Activated T-helper 1 cell treated with anti-CD3 and anti-CD28 coated beads, Interleukin-12 subunit alpha, Interleukin-12 subunit beta, Interleukin-2, Interleukin-4 antibody, amounts not matched to agents 30 ng/mL and 10 ng/mL and 1 ng/mL, durations not matched to agents 14 hours and 24 hours and 36 hours (primary cell): Measurements from ENCODE around the gene FAM107A. TPM values are rescaled to one million over a fixed set of nuclear protein-coding genes. Genes with fewer than 3 reads are reported as not detected.

Experiments used
- DNase-seq: peaks from one replicate; pipeline ENCODE4 v3.0.0; 2021; ENCODE audit warnings: low spot score
- H3K27ac Mint-ChIP-seq: one replicate; pipeline ENCODE4 v1.8.0; 2021; ENCODE audit warnings: mild to moderate bottlenecking, mixed read lengths
- H3K27me3 Mint-ChIP-seq: one replicate; pipeline ENCODE4 v1.8.0; 2022; ENCODE audit warnings: mild to moderate bottlenecking, moderate library complexity, mixed read lengths; ENCODE audit not compliant: insufficient read depth
- H3K36me3 Mint-ChIP-seq: one replicate; pipeline ENCODE4 v1.8.0; 2021; ENCODE audit warnings: low read depth, mixed read lengths
- H3K4me1 Mint-ChIP-seq: one replicate; pipeline ENCODE4 v1.8.0; 2021; ENCODE audit warnings: low read depth, mixed read lengths
- H3K4me3 Mint-ChIP-seq: one replicate; pipeline ENCODE4 v1.8.0; 2021; ENCODE audit warnings: mild to moderate bottlenecking, moderate library complexity, mixed read lengths
- H3K9me3 Mint-ChIP-seq: one replicate; pipeline ENCODE4 v1.8.0; 2021; ENCODE audit warnings: mixed read lengths
- intact Hi-C: fragments of 100-400 bp; cut with micrococcal nuclease; formaldehyde crosslinking; loops from one replicate; pipeline ENCODE4 v1.15.1; 2024
- total RNA-seq: library from RNA; stranded (reverse); gene quantifications from 2 replicates; pipeline ENCODE4 v1.2.3, GENCODE V29; 2022

The FAM107A gene
- total RNA-seq, 1 donor from 2014 or later: not detected

DNA sequence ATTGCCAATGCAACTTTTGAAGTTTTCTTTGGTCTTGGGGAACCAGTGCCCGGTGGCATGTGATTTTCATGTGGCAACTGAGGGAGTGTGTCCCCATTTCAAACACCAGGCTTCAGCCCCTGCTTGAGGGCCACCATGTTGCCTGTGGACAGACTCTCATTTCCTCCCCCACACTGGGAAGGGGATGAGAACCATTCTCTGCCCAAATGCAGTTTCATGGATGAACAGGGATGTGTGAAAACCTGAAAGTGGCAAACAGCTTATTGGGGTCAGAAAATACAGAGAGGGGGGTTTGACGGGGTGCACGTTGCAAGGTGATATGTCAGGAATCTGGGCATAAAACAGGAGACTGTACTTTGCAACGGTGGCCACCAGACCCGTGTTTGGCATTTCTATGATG lies 6.3 kb downstream of the FAM107A start:
- Mint-ChIP-seq H3K27me3 (peaks cover 9% of the 10 kb centered on the region), H3K4me3 (no peak overlapping the region), H3K27ac (no peak overlapping the region), H3K4me1 (no peaks in the 10 kb centered on the region), H3K9me3 (no peaks in the 10 kb centered on the region), H3K36me3 (no peaks in the 10 kb centered on the region)
- intact Hi-C loops: no loop called here
- no peak for DNase-seq

DNA sequence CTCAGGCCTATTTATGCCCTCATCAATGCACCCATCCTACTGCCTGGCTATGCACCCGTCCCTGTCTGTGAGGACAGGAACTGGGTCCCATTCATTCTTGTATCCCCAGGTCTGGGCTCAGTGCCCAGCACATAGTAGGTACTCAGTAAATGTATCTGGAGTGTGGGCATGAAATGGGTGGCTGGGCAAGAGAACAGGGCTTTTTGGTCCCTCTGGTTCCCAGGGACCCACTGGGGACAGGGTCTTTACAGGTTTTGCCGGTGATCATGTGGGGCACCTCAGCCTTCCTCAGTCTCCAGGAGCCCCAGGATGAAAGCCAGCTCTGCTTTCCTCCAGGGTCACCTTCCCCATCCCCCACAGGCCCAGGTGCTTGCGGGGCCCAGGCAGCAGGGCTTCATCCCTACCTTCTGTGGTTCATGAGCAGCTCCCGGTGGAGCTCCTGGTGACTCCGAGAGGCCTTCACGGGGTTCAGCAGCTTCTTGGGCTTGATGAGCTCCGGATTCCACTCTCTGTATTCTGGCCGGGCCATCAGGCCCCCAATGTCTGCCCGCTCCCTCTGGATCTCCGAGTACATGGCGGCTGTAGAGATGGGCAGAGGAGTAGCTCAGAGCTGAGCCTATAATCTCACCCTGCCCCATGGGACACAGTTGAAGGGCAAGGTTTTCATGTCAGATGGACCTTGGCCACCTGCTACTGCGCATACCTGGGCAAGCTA lies 7.7 kb downstream of the FAM107A start:
- no peaks in the 10 kb centered on the region for H3K36me3 Mint-ChIP-seq
- no peaks in the 10 kb centered on the region for H3K4me1 Mint-ChIP-seq
- intact Hi-C loops: no loop called here
- H3K27ac Mint-ChIP-seq: no peak overlapping the region
- H3K4me3 Mint-ChIP-seq: no peak overlapping the region
- no peak for DNase-seq
- H3K9me3 Mint-ChIP-seq: no peaks in the 10 kb centered on the region
- peaks cover 4% of the 10 kb centered on the region for H3K27me3 Mint-ChIP-seq

DNA sequence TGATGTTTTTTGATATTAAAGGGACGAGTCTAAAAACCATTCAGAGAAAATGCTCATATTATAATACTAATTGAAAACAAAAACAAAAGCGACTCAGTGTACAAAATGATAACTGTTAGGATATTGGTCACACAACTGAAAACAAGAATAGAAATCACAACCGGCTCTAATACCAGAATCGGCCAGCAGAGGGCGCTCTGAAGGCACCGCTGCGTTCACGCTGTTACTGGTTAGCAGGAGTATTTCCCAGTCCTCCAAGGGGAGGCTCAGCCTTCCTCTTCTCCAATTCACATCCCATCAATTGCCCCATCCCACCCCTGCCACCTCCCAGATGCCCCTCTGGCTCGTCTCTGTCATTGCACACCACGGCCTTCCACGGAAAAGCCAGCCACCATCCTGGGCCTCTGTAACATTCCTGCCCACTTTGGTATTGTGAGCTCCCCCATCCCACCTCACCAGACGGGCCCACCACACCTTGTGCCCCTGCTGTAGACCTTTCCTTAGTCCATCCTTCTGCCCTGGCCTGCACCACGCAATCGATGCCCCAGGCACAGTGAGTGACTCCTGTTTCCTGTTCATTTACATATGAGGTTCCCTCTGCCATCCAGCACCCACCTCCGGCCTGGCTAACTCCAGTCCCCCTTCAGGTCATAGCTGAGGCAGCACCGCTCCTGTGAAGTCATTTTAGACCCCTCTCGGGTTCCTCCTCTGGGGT lies 8.5 kb downstream of the FAM107A start:
- no peaks in the 10 kb centered on the region for H3K9me3 Mint-ChIP-seq

DNA sequence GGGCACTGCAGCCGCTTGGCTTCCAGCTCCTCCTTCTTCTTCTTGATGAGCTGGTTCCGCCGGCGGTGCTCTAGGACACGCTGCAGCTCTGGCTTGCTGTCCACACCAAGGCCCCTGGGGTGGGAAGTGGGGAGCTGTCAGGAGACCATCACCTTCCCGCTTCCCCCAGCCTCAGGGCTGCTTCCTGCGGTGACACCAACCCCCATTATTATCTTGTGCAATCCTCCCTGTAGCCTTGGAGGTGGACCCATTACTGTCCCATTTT lies 10.0 kb downstream of the FAM107A start:
- H3K27ac Mint-ChIP-seq: no peak overlapping the region
- H3K4me3 Mint-ChIP-seq: no peak overlapping the region
- H3K4me1 Mint-ChIP-seq: no peaks in the 10 kb centered on the region
- H3K9me3 Mint-ChIP-seq: no peaks in the 10 kb centered on the region
- DNase-seq: no peak
- intact Hi-C loops: no loop called here
- peaks cover 3% of the 10 kb centered on the region for H3K27me3 Mint-ChIP-seq
- no peaks in the 10 kb centered on the region for H3K36me3 Mint-ChIP-seq

More for the DNA sequence above, 8.5 kb downstream of the FAM107A start:
- Mint-ChIP-seq H3K4me3 (no peak overlapping the region), H3K27ac (peak overlapping the region; percentile 1), H3K36me3 (no peaks in the 10 kb centered on the region), H3K4me1 (no peaks in the 10 kb centered on the region), H3K27me3 (peaks cover 3% of the 10 kb centered on the region)
- peak; percentile 55 for DNase-seq
- intact Hi-C loops: loop anchor here (1.0 kb wide), 2 partner anchors 17 to 62 kb away; no protein-coding TSS in a partner anchor

DNA sequence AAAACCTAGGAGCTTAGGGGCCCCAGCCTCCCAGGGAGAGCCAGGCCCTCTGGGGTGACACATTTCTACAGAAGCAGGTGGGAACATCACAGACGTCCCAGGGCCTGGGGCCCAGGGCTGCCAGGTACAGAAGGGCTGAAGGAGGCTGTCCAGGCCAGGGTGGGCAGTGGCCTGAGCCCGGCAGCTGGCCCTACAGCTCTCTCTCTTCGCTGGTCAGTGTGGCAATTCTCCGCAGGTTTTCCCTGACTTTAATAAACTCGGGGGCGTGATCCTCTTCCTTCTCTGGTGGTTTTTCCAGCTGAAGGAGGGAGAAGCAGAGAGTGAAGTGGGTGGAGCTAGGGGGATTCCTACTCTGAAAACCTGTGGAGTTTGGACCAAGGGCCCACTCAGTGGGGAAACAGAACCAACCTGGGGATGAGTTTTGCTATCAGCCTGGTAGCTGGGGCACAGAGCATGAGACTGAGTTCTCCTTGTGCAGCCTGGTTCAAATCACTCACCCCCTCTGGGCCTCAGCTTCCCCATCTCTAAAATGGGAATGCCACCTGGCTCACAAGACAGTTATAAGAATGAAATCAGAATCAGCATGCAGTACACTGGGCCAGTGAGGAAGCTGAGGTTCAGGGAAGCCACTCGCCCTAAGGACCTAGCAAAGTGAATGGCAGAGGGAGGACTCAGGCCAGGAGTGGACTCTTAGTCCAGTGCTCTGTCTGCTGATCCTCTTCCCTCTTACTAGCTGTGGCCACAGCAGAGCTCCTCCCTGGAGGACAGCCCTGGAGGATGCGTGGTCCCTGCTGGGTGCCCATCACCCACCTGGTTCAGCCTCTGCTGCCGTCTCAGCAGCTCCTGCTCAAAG lies 10.6 kb downstream of the FAM107A start:
- Mint-ChIP-seq H3K36me3 (no peaks in the 10 kb centered on the region), H3K4me3 (no peak overlapping the region), H3K27ac (no peak overlapping the region), H3K4me1 (no peaks in the 10 kb centered on the region), H3K9me3 (no peaks in the 10 kb centered on the region), H3K27me3 (peaks cover 3% of the 10 kb centered on the region)
- intact Hi-C loops: no loop called here
- no peak for DNase-seq

DNA sequence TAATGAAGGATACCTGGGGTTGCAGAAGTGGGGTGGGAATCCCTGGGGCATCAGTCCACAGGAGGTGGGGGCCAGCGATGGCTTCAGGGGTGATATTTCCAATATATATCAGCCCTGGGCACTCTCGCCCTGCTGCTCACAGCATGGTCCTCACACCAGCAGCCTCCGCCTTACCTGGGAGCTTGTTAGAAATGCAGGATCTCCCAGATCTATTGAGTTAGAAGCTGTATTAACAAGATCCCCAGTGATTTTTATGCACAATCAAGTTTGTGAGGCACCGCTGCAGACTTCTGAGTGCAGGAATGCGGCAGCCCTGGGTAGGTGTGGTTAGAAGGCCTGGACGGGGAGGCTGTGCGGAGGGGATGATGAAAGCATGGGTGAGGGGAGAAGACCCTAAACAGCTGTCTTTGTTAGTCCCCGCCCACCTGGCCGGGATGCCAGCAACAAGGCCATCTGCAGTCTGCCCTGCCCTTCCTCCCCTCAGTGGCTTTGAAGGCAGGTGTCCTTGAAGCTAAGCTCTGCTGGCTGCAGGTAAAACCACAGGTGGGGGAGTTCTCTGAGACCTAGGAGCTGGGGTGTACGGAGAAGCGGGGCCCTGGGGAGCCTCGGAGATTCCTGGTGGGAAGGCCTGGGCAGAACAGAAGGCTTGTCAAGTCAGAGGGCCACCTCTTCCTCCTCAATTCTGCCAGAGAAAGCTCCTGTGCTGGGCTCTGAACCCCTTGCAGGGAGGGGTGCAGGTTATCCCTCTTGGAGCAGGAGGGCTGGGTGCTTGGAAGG lies 11.4 kb downstream of the FAM107A start:
- intact Hi-C loops: no loop called here
- H3K4me1 Mint-ChIP-seq: no peaks in the 10 kb centered on the region
- H3K4me3 Mint-ChIP-seq: no peak overlapping the region
- no peaks in the 10 kb centered on the region for H3K36me3 Mint-ChIP-seq
- peaks cover 3% of the 10 kb centered on the region for H3K27me3 Mint-ChIP-seq
- H3K9me3 Mint-ChIP-seq: no peaks in the 10 kb centered on the region
- no peak overlapping the region for H3K27ac Mint-ChIP-seq
- DNase-seq: no peak

DNA sequence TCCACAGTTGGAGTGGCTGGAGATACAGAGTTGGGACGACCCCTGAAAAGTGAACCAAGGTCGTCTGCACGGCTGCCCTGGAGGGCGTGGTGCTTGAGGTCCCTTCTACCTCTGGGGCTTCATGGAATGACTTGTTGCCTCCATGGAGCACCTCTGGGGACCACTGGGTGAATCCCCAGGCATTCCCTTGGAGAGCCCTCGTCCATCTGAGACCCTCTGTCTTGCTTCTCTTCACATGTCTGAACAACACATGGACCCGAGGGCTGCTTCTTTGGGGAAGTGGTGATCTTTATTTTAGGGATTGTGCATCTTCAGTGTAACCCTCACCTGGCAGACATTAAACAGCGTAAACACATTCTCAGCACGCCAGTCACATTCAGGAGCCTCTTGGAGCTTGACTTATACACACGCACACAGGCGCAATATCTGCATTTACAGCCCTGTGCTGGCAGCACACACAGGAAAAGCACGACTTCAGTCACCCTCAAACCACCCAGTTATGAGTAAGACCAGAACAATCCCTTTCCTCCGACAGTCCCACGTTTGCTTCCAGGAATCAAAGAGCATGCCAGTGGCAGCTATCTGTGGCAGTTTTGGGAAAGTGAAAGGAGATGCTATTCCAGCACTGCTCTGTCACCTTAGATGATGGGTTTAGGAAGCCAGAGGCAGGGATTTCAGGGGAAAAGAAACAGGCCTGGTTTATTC lies 12.6 kb downstream of the FAM107A start:
- DNase-seq: no peak
- intact Hi-C loops: no loop called here
- no peaks in the 10 kb centered on the region for H3K4me1 Mint-ChIP-seq
- H3K36me3 Mint-ChIP-seq: no peaks in the 10 kb centered on the region
- peaks cover 3% of the 10 kb centered on the region for H3K27me3 Mint-ChIP-seq
- H3K27ac Mint-ChIP-seq: no peak overlapping the region
- no peaks in the 10 kb centered on the region for H3K9me3 Mint-ChIP-seq
- H3K4me3 Mint-ChIP-seq: no peak overlapping the region

DNA sequence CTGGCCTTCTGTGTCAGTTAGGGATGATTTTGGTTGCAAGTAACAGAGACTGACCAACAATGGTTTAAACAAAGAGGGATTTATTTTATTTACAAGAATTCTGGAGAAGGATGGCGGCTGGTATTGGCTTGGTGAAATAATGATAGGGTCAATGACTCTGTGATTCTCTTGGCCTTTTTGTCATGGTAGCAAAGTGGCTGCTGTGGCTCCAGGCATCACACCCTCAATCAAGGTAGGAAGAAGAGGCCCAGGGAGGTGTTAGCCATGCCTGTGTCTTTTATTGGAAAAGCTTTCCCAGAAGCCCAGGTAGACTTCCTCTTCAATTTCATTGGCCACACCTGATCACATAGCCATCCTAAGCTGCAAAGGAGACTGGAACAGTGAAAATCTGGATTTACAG lies 13.1 kb downstream of the FAM107A start:
- intact Hi-C loops: no loop called here
- H3K4me1 Mint-ChIP-seq: no peaks in the 10 kb centered on the region
- DNase-seq: no peak
- no peaks in the 10 kb centered on the region for H3K36me3 Mint-ChIP-seq
- peaks cover 3% of the 10 kb centered on the region for H3K27me3 Mint-ChIP-seq
- no peaks in the 10 kb centered on the region for H3K9me3 Mint-ChIP-seq
- H3K27ac Mint-ChIP-seq: no peak overlapping the region
- H3K4me3 Mint-ChIP-seq: no peak overlapping the region

DNA sequence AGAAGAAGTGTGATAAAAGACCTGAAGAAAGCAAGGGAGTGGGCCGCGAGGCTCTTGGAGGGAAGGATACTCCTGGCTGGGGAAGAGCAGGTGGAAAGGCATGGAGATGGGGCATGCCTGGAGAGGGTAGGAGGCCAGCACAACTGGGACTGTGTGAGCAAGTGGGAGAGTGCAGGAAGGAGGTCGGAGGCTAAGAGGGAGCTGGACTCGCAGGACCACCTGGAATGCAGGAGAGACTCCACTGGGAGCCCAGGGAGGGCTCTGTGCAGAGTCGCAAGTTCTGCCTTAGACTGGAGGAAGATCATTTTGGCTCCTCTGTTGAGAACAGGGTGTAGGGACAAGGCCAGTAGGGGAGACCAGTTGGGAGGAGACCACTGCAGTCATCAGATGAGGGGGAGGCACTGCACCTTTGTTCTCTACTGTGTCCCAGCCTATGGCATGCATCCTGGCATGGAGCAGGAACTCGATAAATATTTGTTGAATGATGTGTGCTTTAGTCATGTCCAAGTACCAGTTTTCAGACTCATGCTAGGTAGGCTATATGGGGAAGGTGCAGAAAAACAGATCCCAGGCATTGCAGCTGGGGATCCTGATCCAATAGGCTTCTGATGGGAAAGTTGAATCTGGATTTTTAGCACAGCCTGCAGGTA lies 13.7 kb downstream of the FAM107A start:
- Mint-ChIP-seq H3K36me3 (no peaks in the 10 kb centered on the region), H3K9me3 (no peaks in the 10 kb centered on the region), H3K27ac (no peak overlapping the region), H3K4me3 (no peak overlapping the region), H3K27me3 (peaks cover 3% of the 10 kb centered on the region), H3K4me1 (no peaks in the 10 kb centered on the region)
- intact Hi-C loops: no loop called here
- no peak for DNase-seq

DNA sequence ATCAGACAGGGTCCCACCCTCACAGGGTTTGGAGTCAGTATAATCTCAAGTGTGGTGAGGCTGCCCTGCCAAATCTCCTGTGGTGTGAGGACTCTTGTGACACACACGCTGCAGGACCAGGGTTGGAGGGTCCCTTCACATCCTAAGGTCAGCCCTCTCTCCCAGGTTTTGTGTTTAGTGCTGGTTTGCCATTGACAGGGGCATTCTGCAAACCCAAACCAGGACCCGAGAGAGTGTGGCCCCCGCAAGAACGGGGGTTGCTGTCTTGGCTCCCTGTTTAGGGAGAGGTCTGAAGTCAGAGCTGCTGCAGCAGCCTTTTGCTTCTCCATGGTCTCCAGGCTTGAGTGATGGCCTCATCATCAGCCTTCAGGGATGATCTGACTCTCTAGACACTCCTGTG lies 14.7 kb downstream of the FAM107A start:
- no peak for DNase-seq
- no peaks in the 10 kb centered on the region for H3K36me3 Mint-ChIP-seq
- H3K27me3 Mint-ChIP-seq: peaks cover 3% of the 10 kb centered on the region
- H3K27ac Mint-ChIP-seq: no peak overlapping the region
- H3K9me3 Mint-ChIP-seq: no peaks in the 10 kb centered on the region
- H3K4me1 Mint-ChIP-seq: no peaks in the 10 kb centered on the region
- H3K4me3 Mint-ChIP-seq: no peak overlapping the region
- intact Hi-C loops: no loop called here

DNA sequence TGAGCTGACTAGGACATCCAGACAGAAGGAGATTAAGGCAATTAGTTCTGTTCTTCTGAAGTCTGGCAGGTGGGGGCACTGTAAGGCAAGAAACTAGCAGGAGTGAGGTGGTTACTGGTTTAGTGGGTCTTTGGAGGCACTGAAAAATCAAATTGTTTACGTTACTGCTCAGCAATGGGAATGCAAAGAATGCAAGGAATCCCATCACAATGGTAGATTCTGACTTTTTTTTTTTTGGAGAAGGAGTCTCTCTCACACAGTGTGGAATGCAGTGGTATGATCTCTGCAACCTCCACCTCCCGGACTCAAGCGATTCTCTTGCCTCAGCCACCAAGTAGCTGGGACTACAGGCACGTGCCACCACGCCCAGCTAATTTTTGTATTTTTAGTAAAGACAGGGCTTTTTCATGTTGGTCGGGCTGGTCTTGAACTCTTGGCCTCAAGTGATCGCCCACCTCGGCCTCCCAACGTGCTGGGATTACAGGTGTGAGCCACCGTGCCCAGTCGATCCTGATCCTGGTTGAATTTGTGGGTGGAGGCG lies 16.4 kb downstream of the FAM107A start:
- no peaks in the 10 kb centered on the region for H3K4me1 Mint-ChIP-seq
- H3K27ac Mint-ChIP-seq: no peak overlapping the region
- intact Hi-C loops: no loop called here
- H3K27me3 Mint-ChIP-seq: peaks cover 6% of the 10 kb centered on the region
- DNase-seq: no peak
- H3K9me3 Mint-ChIP-seq: no peaks in the 10 kb centered on the region
- H3K4me3 Mint-ChIP-seq: no peak overlapping the region
- no peaks in the 10 kb centered on the region for H3K36me3 Mint-ChIP-seq

DNA sequence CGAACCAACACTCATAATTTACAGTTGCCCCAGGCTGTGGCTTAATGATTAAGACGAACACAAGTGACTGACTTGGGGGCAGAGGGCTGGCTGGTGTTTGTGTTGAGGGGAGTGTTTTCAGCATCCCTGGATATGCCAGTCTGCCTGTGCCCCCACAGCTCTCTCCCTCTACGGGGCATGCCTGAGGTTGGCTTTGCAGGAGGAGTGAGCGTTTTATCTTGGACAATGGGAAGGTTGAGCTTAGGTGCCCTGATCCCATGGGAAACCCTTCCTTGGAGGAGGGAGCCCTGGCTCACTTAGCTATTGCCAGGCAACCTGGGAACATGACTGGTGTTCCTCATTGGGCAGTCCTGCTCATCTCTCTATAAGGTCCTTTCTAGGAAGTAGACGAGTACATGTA lies 17.6 kb downstream of the FAM107A start:
- Mint-ChIP-seq H3K36me3 (no peaks in the 10 kb centered on the region), H3K27me3 (peaks cover 6% of the 10 kb centered on the region), H3K4me1 (no peaks in the 10 kb centered on the region), H3K27ac (no peak overlapping the region), H3K4me3 (no peak overlapping the region), H3K9me3 (no peaks in the 10 kb centered on the region)
- intact Hi-C loops: no loop called here
- DNase-seq: no peak
